HG03097 (cell line): Measurements from ENCODE around the gene SFXN5.
A peak's percentile ranks its signal among the peaks of the same experiment; 100 is the strongest.

Experiments
- ATAC-seq: cut with Tn5 transposase; IDR thresholded peaks from one replicate; pipeline ENCODE4 v1.9.1; 2021; ENCODE audit not compliant: unreplicated experiment, low FRiP score

The SFXN5 gene

DNA sequence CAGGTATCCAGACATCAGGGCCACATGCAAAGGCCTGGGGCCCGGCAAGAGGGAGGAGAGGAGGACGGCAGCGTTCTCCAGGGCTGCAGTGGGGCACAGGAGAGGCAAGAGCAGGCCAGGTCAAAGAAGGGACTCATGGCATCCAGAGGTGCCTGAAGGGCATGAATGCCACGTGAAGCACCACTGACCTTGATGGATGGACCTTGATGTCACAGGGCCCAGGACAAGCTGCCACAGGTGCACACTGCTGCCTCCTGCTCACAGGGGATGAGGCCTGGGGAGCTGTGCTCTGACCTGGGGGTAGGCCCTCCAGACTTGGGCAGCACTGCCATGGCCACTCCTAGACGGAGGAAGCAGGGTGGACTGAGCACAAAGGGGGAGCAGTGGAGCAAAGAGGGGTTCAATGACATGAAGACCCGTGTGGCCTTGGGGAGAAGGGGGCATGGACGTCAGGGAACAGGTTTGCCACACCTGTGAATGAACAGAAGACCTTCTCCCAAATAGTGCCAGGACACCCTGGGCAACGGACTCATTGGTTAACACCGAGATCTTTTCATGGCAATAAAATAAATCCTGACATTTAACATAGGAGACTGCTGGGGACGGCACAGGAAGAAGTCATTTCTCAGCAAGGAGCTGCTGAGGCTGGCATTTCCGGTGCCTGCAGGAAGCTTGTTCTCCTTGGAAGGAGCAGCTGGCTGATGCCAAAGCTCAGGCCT lies 88.6 kb downstream of the SFXN5 start:
- ATAC-seq: no peak

DNA sequence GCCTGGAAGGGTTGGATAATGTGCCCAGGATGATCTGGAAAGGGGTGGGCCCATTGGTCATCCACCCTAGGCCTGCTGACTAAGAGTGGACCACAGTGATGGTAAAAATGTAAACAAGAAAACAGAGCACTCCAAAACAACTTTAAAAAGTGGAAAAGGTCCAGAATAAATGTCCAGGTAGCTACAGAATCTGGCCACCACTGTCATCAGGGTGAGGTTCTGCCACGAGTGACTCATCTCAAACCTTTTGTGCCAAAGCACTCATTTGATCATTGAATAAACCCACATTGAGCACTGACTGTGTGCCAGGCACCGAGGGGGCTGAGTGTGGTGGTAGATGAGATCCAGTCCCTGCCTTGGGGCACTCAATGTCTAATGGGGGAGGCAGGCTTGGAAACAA lies 89.3 kb downstream of the SFXN5 start:
- no peak for ATAC-seq

DNA sequence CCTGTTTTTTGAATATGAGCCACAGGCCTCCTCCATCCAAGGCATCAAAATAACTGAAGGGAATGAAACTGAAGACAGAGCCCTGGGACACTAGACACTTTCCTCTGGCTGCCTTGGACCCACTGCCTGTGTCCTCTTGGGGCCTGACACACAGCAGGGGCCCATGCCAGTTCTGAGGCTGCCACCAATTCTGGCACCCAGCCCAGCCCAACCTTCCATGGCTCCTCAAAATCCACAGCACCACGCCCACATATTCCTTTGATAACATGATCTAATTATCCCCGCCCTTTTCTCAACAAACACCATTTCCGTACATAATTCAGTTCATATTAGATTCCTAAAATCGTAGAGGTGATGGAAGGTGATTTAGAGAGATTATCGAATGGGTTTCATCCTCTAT lies 90.0 kb downstream of the SFXN5 start:
- ATAC-seq: no peak

DNA sequence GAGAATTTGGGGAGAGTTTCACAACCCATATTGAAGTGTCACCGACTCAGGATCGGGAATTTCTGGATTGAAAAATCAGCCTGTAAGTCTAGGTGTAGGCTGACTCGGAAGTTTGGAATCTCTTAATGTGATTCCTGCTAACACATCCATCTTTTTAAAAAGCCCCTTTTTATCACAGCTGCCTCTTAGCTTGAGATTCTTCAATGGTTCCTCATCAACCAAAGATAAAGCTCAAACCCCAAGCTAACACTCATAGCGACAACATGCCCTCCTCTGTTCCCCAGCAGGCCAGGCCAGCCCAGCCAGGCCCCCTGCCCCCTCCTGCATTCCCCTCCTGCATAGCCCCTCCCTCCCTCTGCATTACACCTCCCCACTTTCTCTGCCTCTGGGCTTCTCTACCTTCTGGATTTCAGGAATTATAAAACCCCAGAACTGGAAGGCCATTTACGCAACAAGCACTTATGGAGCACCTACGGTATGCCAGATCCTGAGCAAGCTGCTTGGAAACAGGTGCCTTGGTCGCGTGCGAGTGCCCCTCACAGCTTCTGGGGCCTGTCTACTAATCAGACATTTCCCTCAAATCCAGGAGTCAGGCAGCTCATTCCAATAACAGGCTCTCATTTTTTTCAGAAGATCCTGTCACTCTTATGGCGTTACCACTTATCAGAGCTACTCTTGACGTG lies 90.8 kb downstream of the SFXN5 start:
- ATAC-seq: no peak

DNA sequence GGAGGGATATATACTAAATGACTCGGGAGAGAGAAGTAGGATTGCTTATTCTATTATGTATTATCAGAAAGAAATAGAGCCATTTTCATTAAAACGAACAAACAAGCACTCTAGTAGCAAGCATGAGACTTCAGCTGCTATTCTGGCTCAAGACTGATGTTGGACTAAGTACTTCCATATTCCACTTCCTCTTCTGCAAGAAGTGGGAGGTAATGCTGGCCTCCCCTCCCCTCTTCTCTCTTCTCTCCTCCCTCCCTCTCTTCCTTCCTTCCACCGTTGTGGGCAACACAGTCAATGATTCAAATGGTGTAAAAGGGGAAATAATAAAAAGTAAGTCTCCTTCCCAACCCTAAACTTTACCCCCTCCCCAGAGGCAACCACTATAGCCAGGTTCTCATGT lies 91.6 kb downstream of the SFXN5 start:
- ATAC-seq: no peak

DNA sequence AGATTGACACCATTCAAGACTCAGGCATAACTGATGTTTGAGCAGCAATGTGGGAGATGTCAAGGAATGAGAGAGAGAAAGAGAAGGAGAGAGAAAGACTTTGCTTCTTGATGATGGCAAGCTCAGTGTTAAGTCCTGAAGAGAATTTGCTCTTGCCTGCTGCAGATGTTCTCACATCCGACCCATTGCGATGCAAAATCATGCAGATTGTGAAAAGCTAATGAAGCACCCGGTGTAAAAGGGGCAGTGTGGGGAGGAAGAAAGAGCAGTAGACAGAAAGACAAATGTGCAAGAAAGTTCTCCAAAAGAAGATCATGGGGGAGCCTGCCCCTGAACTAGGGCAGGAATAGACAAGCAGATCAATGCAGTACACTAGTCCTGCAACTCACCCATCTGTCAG lies 96.5 kb downstream of the SFXN5 start:
- ATAC-seq: no peak

DNA sequence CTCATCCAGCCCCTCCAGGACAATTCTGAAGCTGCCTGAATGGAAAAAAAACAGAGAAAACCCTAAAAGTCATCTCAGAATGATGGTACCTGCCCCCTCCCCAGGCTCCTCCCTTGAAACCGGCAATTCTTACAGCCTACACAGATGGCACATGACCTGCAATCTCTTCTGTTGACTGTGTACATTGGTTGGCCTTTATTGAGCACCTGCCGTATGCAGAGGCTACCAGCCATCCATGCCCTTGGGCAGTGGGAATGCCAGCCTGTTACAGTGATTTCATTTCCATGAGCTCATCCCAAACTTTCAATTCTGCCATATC lies 97.1 kb downstream of the SFXN5 start:
- ATAC-seq: no peak

DNA sequence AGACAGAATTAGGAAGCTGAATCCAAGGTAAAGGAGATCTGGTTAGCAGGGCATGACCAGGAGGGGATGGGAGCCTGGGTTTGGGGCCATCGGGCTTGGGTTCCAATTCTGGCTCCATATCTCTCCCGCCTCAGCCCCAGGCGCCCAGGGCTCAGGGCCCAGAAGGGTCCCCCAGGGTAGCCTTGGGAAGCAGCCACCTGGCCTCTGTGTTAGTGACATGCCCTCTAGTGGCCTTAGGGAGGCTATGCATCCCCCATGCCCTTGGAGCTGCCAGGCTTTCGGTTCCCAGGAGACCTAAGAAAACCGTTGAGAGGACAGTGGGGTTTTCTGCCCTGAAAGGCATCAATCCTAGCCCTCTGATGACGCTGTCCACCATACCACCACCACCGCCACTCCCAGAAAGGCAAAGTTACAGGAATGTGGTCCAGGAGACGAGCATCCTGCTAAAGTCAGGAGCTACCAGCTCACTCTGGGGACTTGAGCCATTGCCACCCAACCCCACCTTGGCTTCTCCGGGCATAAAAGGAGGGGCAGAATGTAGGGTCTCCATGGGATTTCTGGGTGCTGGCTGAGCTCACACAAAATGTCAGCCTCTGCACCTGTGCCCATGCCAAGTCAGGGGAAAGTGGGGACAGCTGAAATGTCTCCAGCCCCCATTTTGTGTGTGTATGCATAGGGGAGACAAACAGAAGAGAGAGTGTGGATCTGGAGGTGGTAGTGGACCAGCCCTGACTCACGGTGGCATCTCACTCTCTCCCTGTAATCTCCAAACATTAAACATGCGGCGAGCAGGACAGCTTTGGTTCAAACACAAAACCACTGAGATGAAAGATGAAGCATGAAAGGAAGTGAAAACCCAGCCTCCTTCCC lies 97.7 kb downstream of the SFXN5 start:
- ATAC-seq: peak; percentile 92

DNA sequence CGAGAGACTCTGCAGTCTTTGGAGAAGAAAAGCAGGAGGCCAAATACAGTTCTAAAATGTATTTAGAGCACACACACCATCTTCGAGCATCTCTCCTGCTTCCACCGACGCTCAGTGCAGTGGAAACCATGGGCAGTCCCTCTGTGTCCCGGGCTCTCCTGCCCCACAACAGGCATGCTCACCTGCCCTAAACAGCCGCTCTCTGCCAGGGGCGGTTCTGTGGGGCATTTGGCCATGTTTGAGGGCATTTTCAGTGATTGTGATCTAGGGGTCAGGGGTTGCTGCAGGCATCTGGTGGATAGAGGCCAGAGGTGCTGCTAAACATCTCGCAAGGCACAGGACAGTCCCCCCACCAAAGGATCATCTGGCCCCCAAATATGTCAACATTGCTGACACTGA lies 98.4 kb downstream of the SFXN5 start:
- ATAC-seq: no peak

DNA sequence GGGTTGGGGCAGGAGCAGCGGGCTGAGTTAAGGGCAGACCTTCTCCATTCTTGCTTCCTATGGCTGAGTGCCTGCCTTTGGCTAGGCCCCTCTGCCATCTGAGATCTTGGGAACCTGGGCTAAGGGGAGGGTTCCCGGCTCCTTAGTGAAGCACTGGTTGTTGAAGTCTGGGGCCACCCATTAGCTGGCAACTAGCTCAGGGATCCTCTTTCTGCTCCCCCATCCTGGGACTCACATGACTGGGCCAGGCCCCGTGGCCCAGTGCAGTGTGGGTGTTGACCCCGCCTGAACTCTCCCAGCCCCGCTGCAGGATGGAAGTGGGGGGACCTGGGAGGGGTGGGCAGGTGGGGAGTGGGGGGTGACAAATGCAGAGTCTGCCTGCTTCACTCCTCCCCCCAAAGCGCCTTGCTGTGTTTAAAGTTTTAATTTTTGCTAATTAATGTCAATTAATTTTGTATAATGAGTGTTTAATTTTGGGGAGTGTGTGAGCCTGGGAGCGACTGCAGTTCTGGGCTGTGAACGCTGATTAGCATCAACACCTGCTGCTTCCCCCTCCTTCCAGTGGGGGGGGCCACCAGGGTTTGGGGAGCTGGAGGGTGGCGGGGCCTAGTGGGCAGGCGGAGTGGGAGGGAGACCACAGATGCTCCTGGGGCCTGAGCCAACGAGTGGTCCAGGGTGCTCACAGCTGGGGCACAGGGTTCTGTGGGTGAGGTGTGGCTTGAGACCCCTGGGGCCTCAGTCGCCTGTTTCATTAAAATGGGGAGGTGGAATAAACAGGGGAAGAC lies 99.0 kb downstream of the SFXN5 start:
- no peak for ATAC-seq

DNA sequence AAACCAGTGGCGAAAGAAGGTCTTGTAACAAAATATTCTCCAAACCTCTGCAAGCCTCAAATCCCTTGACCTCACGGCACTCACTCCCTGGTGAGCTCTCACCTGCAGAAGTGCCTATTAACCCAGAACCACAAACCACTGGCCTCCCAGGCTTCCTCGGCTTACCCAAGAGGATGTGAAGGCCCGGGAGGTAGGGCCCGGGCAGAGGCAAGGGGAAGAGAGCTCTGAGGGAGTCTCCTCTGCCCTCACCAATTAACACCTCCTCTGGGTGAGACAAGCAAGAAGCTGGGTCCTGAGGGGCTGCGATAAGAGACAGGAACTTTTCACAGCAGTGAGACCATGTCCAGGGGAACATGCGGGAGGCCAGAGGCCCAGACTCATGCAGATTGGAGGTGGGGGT lies 100.5 kb downstream of the SFXN5 start:
- ATAC-seq: no peak

DNA sequence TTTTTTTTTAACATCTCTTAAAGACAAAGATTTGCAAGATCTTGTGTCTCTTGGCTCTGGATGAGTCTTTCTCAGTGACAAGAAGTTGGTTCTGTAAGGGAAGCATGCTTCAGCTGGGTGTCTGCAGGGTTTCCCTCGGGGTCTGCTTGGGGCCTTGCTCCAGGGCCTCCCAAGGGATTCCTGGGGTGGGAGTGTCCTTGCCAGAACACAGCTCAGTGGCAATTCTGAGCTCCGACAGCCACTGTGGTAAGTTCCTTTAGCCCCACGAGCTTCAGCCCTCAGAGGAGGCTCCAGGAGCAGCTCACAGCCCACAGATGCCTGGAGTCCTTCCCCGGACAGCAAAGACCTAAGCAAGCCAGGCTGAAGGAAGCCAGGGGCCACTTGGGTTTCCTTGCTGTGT lies 101.8 kb downstream of the SFXN5 start:
- no peak for ATAC-seq

DNA sequence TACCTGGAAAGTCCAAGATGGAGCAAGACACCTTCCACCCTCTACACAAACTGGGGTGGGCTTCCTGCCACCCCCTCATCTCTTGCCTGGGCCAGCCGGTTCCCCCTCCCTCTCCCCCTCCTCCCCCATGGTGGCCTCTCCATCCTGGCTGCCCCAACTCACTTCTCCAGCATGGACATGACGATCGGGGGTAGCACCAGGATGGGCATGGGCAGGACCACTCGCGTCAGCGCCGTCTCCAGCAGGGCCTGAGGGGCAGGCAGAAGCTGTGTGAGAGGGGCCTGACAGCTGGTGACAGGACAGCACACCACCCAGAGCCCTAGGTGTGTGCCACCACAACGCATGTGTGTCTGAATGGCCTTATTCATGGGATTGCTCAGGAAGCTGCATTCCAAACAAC lies 103.2 kb downstream of the SFXN5 start:
- ATAC-seq: no peak

DNA sequence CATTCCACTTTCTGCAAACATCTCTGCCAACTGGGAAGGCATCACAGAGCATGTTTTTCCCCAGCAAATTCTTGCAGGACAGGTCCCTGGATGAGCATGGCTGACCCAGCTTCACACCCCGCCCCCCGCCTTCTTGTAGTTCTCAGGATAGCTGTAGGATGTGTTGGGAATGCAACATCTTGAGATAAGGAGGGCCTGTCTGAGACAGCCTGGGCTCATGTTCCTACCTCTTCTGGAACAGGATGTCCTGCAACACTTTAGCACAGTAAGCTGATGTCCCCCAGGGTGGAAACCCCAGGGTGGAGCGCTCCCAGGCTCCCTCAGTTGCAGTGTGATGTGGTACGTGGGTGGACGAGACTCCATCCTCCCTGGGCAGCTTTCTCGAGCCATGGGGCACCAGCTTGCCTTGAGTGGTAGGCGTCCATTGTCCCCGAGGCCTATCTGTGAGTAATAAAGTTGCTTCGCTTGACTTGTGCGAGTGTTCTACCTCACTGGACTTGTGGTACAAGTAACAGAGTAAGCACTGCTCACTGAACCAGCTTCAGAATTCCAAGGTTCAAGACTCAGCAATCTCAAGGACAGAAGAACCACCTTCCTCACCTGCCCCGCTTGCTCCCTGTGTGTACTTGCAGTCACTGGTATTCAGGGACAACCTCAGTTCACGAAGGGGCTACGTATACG lies 105.6 kb downstream of the SFXN5 start:
- no peak for ATAC-seq

DNA sequence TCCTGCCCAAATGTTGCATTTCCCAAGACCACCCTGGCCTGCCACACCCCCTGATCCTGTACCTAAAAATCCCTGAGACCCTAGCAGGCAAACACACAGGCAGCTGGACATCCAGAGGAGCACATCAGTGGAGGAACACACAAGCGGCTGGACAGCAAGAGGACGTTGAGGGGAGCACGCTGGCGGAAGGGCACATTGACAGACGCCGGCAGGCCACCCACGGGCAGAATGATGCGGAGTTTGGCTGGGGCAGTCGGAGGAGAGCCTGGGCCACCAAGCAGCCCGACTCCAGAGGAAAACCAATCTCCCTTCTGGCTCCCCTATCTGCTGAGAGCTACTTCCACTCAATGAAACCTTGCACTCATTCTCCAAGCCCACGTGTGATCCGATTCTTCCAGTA lies 106.5 kb downstream of the SFXN5 start:
- no peak for ATAC-seq

DNA sequence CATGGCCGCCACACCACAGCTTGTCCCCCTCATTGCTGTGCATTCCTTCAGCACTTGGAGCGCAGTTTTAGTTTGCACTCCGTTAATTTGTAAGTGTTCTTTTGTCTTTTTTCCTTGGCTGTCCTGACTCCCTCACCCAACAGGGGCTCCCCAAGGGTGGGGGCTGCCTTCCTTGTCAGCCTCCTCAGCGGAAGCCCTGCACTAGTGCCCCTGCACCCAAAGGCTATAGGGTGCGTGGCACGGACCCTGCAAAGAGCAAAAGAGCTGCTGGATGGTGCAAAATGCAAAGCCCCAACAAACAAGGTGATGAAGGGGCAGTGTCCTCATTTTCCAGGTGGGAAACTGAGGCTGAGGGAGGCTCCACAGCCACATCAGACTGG lies 107.4 kb downstream of the SFXN5 start:
- no peak for ATAC-seq

DNA sequence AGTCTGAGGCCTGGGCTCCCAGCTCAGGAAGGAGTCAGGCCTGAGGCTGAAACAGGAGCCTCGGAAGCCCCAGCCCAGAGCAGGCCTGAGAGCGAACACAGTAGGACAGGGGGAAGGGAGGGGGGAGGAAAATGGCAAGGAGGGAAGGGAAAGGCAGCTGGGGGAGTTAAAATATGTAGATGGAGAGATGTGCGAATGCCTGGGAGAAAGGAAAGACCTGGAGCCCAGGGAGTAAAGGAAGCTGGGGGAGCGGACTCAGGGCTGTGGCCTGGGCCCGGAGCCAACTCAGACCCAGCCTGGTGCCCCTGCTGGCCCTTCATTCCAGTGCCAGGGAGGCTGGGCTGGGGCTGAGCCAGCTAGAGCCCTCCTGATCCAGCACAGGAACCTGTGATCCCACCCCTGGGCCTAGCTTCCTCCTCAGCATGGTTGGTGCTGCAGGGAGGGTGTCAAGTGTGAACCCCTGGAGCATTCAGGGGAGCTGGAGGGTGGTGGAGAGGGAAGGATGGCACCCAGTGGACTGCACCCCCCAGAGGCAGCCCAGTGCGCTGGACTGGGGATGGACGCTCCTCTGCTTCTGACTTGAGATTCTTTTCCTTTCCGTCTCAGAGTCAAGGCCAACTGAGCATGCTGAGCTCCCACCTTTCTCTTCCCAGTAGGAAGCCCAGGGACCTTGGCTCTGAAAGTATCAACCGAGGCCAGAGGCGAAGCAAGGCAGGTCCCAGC lies 107.9 kb downstream of the SFXN5 start:
- no peak for ATAC-seq

DNA sequence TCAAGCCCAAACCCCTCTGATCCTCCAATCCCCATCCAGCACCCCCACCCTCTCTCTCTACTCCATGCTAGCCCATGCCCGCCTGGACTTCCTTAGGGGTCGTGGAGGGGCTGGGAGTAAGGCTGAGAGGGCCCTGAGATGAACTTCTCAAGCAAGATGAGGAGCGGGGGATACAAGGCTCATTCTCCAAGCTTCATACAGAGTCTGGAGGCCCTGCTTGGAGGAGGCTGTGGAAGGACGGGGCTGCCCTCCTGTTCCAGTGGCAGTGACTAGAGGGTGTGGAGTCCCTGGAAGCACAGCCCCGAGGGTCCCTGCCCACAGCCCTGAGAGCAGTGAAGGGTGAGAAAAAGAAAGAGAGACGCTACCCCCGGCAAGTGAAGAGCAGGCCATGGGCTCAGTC lies 108.6 kb downstream of the SFXN5 start:
- no peak for ATAC-seq

DNA sequence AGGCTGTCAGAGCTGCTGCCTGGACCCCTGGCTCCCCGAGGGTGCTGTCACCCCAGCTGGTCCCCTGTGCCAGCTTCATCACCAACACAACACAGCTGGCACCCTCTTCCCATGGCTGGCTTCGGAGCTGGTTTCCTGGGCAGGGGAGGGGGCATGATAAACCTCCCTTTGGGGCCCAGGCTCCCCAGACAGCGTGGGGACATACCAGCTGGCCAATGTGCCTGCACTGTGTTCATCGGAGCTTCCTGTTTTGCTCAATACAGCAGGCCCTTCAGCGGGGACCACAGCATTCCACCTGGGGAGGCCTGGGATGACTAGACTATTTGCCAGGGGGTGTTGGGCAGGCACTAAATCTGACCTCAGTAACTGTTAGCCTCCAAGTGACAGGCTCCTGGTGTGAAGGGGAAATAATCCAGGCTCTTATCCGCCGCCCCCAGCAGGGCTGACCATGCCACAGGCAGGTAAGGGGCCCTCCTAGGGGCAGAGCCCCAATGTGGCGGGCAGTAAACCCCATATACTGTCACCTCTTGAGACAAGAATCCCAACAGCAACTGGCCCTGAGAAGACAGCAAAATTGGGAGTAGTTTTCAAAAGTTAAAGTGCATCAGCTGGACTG lies 109.6 kb downstream of the SFXN5 start:
- ATAC-seq: no peak
